GM19395 (cell line): ENCODE data around the gene GAB3.

ENCODE experiments used
- ATAC-seq: cut with Tn5 transposase; IDR thresholded peaks from one replicate; pipeline ENCODE4 v1.9.1; 2021; ENCODE audit warnings: mild to moderate bottlenecking, moderate library complexity; ENCODE audit not compliant: unreplicated experiment

GAB3 gene, protein sequence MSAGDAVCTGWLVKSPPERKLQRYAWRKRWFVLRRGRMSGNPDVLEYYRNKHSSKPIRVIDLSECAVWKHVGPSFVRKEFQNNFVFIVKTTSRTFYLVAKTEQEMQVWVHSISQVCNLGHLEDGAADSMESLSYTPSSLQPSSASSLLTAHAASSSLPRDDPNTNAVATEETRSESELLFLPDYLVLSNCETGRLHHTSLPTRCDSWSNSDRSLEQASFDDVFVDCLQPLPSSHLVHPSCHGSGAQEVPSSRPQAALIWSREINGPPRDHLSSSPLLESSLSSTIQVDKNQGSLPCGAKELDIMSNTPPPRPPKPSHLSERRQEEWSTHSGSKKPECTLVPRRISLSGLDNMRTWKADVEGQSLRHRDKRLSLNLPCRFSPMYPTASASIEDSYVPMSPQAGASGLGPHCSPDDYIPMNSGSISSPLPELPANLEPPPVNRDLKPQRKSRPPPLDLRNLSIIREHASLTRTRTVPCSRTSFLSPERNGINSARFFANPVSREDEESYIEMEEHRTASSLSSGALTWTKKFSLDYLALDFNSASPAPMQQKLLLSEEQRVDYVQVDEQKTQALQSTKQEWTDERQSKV

DNA sequence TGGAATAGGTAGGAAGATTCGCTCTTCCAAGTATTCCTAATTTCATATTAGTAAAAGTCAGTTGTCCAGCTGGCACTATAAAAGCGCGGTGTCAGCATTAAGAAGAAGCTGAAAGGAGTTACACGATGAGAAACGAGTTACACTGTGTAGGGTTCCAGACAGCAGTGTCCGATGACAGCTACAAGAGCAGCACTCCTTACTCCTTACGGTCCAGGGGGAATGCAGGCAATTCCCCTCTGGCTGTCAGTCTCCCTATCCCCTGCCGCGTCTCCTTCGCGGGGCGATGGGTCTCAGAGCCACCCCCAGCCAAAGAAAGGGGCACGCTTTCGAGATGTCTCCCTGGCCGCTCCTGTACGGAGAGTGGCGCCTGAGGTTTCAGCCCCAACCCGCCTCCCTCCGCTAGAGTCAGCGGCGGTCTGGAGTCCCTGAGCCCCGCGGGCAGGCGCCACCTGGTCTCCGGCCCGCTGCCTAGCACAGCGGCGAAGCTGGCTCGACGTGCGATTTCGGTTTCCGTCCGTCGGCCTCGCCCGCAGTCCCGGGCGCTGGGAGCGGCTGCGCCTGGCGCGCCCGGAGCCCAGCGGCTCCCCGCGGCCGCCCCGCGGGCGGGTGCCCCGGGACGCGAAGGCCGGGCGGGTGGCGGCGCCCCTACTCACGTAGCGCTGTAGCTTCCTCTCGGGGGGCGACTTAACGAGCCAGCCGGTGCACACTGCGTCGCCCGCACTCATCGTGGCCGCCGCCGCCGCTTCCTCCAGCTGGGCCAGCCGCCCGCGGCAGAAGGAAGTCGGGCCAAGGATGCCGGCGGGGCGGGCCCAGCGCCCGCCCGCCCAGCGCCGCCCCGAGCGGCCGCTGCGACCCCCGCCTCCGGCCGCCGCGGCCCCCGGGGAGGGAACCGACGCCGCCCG is at the start of gene GAB3:
Gene GAB3 (minus strand): TSS at position 777 of the 902 bp plus-strand sequence. CDS start 52 bp downstream, at position 725.
- ATAC-seq: peak; percentile 64

DNA sequence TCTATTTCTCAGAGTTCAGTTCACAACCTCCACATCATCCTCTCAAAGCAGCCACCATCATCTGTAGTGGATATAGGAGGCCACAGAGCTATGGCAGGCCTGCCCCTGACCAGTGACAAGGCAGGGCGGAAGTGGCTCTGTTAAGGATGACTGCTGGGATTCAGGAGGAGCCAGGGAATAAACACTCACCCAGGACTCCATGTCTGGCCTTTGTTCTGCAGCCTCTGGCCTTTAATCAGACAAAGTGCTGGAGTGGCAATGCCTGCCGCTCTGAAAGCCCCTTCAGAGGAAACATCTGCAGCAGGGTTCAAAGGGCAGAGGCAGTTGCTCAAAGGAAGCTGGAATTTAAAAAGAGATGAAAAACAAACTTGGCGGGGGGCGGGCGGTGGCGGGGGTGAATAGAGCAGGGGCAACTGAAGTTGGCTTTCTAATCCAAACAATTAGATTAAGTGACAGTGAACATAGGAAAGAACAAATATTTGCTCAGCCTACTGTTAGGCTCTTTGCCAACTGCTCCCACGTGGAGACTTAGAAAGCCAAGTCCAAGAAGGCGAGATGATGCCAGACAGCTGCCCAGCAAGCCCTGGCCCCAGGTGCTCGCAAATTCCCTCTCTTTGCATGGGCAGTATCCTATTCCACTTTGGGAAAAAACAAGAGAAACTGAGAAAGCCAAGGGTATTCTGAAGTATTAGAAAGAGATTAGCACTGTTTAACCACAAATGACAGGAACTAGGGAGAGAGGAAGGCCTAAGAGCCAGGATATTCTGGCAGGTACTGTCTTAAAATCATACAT is 48.9 kb upstream of the GAB3 start:
- no peak for ATAC-seq

DNA sequence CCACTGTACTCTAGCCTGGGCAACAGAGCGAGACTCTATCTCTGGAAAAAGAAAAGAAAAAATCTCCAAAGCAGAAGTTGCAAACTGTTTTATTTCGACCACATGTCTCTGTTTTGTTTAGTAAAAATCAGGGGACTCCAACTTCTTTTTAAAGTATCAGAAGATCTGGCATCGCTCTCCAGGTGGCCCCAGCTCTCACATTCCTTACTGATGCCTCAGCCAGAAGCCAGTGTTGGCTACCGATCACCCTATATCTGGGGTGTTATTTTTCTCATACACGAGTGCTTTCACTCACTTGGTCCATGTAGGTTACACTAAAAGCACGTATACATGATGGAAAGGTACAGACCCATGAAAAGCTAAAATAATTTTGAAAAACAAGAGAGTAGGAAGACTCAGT is 46.1 kb upstream of the GAB3 start:
- no peak for ATAC-seq

DNA sequence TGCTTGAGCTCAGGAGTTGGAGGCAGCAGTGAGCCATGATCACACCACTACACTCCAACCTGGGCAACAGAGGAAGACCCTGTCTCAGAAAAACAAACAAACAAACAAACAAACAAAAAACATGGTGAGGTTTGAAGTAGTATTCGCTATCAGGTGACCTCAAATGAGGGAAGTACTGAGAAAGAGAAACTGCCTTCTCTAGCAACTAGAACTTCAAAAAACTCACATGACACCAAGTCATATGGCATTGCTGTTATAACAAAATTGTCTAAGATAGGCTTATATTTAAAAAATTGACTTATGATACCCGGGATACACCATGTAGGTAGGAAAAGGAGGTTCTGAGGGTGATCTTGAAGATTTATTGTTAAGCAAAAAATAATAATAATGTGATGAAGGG is 44.1 kb upstream of the GAB3 start:
- ATAC-seq: no peak

DNA sequence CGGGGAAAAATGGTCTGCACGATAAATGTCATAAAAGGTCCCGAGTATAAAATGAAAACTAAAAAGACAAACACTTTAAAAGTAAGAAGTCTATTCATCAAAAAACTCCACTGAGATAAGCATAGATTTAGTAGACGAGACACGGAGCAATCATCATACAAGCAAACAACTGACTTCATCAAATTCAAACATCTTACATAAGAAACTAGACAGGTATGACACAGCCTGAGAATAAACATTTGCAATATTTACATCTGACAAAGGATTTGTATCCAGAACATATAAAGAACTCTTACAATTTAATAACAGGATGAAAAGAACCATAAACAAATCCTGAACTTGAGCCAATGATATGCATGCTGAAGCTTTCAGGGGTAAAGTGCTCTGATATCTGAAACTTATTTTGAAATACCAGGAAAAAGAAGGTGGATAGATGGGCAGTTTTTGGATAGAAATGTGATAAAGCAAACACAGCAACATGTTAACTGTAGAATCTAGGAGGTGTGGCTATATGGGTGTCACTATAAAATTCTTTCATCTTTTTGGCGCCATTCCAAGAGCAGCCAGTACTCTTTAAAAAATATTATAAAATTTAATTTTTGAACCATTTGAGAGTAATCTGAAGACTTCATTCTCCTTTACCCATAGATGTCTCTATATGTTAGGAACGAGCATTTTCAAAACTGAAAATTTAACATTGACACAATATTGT is 42.4 kb upstream of the GAB3 start:
- no peak for ATAC-seq

DNA sequence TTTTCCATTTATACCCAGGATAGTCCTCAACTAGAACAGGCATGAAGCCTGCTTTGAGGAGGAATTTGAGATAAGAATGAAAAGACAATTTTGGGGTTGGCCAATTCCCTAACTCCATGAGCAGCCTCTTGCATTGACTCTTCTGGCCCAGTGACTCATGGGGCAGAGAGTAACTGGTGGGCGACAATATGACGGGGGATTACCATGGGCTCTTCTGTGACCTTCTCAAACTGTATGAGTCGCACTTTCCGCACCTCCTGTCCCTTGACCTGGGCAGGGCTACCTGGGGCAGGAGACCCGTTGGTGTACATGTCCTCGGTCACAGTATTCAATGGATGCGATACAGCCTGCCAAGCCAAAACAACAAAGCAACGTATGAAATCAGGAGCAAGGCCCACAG is 41.1 kb upstream of the GAB3 start:
- no peak for ATAC-seq

DNA sequence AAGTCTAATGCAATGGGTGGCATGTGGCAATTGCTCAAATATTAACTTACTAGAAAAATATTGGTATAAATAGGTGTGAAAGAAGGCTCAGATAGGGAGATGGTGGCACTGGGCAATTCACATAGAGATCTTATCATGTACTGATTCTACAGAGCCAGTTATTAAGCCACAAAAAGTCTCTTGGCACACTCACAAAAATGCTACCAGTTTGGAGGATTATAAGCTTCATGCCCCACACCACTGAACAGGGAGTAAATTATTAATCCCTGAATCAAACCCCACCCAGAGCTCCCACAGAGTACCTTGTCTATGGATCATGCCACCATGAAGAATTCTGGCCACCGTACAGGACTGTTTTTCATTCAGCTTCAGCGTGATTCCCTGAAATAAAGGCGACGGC is 40.6 kb upstream of the GAB3 start:
- ATAC-seq: no peak

DNA sequence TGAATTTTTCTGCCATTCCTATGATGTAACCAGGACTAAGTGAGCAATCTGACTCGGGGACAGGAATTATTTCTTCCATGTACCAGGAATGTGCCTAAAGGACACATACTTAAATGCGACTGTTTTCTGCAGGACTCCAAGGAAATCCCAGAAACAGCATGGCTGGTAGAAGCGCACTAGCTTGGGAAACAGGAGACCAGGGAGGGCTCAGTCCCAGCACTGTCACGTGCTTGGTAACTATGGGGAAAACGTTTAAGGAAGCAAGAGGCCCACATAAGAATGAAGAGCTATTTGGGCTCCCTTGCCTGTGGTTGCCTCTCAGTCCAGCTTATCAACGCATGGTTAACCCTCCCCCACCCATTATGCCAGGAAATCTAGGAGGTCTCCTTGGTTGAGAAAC is 34.8 kb upstream of the GAB3 start:
- no peak for ATAC-seq

DNA sequence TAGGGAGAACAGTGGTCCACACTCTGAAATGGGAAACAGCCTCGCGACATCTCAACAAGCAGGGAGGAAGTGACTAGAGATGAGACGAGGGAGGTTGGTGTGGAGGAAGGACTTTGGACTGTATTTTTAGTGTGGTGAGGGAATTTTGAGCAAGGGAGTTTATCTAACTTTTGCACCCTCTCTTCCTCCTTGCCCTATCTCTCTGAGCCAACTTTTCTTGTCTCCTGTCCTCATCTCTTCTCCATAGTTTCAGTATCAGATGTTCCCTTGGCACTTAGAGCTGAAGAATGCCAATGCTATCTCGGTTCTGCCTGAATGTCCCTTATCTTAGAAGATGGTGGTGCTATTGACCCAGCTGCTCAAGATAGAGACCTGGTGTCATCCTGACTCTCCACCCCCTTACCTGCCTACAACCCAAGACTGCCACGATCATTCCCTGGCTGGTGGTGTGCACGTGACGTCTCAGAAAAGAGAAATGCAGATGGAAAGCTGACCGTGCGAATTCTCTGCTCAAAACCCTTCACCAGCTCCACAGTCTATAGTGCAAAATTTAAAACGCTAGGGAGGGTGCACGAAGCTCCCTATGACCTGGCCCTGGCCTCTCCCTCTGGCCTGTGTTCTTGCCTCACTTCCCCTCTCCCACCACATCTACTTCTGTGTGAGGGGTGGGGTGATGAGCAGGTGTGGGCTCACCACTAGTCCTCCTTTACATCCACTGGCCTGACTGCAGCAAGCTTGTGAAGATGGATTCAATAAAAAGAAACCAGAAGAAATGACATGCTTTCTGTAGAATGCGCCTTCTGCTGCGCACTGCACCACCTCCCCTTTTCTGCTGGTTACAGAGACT is 33.5 kb upstream of the GAB3 start:
- no peak for ATAC-seq

DNA sequence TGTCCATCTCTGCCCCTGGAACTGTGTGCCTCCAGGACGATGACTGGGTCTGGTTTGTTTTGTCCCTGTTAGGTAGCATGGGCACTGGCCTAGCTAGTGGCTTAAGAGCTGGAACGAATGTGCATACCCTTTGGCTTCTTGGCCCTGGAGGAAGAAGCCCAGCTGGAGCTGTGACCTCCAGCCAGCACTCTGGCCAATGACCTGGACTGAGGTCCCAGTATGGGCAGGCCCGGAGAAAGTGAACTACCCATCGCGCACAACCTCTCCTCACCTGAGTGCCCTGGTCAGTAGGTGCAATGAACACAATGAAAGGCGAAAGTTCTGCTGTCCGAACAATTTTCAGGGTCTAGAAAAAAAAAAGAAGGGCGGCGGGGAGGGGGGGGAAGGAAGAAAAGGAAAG is 30.1 kb upstream of the GAB3 start:
- ATAC-seq: no peak

DNA sequence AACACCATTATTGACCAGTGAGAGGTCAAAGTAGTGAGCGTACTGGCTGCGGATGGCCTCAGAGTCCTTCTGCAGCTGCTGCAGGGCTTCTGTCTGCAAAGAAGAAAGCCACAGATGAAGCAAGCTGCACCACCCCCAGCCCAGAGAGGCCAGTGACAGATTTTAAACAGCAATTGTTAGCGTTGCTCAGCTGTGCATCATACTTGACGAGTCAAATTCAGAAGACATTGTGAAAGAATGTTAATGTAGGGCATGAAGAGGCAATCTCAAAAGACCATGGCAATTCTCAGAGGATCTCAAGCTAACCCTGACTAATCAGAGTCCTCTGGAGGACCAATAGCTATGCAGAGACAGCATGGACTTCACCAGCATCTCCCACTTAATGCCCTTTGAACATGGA is 28.4 kb upstream of the GAB3 start:
- no peak for ATAC-seq

DNA sequence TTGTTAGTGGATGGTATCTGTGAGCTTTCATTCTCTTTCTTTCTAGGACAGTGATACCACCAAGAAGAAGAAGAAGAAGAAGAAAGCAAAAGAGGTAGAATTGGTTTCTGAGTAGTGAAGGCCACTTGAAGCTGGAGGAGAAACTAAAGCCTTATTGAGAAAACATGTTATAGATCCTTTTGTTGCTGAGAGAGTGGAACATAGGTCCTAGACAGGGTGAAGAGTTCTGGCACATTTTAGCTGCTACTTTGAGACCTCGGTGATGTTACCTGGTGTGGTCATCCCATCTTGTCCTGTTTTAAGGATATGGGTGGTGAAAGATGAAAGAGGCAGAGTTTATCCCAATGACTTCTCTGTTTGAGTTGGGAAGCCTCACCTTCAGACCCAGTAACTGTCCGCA is 25.9 kb upstream of the GAB3 start:
- no peak for ATAC-seq

DNA sequence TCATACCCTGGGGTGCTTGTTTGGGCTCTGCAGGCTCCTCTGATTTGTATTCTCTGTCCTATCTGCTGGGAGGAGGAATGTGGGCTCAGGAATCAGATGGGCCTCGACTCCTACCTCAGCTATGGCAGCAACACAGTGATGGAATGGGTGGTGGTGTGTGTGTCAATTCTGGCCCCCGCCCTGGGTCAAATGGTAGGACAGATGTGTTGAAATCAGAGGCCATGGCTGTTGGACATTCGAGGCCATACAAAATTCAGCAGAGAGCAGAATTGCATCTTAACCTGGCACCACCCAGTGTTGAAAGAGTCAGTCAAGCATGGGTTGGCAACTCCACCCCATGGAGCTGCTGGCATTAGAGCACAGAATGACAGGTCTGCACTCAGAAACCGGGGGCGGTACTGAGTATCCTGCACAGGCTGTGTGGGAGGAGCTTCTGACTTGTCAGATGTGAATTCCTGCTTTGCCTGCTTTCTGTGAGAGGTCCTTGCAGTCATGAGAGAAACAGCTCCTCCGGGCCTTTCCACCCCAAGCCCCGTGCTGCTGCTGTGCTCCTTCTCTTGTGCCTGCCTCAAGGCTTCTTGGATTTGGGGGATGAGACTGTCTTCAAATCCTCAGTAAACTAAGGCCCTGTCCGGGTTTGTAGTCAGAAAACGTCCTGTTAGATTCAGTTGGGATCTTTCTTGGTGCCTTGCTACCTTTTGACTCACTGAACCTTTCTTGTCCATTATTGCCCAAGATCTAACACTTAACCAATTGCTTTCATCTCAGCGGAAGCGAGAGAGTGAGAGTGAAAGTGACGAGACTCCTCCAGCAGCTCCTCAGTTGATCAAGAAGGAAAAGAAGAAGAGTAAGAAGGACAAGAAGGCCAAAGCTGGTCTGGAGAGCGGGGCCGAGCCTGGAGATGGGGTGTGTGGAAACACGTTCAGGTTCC is 24.8 kb upstream of the GAB3 start:
- ATAC-seq: no peak

DNA sequence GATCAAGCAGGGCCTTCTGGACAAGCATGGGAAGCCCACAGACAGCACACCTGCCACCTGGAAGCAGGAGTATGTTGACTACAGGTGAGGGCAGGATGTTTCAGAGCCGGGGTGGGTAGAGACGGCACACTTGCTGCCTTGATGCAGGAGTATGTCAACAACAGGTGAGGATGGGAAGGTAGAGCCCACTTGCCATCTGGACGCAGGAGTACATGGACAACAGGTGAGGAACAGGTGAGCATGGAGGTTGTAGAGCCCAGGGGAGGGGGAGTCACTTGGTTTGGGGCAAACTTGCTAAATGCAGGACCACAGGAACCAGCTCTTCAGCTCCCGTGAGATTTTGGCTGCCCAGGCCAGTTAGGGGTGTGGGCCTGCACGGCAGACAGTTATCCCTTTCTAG is 23.7 kb upstream of the GAB3 start:
- no peak for ATAC-seq

DNA sequence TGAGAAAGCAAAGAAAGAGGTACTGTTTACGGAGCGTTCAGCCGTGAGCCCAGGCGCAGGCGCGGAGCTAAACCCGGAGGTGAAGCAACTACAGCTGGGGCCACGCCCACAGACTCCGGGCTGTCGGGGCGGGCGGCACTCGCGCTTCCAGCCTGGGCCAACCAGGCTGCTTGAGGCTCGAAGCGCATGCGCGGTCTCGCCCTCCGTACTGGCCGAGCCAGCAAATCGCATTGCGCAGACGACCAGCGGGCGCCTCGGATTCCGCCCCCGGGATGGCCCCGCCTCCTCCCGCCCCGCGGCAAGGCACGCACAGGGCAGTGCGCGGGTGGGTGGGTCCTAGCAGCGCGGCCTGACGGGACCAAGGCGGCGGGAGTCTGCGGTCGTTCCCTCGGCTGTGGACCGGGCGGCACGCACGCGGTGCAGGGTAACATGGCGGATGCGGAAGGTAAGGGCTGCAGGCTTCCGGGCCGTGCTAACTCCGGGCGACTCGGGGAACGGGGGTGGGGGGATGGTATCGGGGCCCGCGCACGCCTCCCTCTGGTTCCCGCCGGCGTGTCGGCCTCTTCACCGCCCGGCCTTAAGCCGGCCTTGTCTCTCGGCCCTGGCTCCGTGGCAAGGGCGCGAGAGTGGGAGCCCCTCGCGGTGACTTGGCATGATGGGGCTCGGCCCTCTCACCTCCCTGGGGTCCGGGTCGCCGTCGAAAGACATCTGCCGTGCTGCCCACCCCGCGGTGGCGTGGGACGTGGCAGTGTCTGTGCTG is 11.8 kb upstream of the GAB3 start, which contains the start of gene DKC1:
Gene DKC1 (plus strand): TSS at position 328 of the 760 bp plus-strand sequence. CDS start 102 bp downstream, at position 430.
- ATAC-seq: peak; percentile 78

DNA sequence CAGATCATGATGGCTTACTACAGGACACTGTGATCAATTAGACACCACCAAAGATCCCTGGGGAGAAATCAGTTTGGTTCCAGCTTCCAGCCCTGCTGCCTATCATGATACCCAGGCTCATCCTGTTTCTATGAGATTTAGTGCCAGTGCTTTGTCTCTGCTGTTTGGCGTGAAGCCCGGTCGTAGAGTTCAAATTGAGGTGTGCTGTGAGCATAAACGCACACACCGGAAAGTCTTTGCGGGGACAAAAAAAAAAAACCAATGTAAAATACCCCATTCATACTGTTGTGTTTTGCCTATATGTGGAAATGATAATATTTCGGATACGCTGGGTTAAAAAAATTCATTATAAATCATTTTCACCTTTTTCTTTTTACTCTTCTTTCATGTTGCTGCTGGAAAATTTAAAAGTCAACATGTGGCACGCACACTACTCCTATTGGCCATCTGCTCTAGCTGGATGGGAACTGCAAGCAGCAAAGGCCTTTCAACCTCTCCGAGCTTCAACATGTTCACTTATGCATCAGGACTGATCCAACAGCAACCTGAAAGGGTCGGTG is 11.2 kb upstream of the GAB3 start:
- no peak for ATAC-seq

DNA sequence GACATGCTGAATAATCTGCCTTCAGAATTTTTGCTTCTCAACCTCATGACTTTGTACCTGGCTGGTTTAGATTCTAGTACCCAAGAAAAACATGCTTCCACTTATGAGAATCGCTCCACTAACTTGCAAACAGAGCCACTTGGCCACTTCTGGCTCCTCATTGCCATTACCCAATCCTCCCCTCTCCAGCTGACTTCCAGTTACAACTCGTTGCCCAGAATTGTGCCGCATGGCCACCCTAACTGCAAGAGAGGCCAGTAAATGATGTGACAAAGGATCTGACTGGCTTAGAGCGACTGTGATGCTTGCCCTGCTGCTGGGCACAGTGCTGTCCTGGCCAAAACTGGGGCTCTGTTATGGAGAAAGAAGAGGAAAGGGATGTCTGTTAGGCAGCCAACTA is 7.8 kb upstream of the GAB3 start:
- no peak for ATAC-seq
